K562 (cell line): ENCODE data around the gene REP15. TPM values are rescaled to one million over a fixed set of nuclear protein-coding genes. Genes with fewer than 3 reads are reported as not detected.

ENCODE experiments used
- ATAC-seq: fragments of 200-7000 bp; cut with Tn5 transposase; 3 replicates; pipeline ENCODE4 v1.9.1; 2020; ENCODE audit warnings: moderate library complexity
- BruUV-seq: library from RNA; stranded (reverse); fragments of 400-500 nt; replicated peaks from 2 replicates; lab custom pipeline; 2021; lab: Mats Ljungman, UMichigan
- CTCF ChIA-PET: fragments of 300-600 bp; formaldehyde crosslinking; extraction: SDS; loops from one replicate; lab custom pipeline; 2021; ENCODE audit warnings: low intra/inter-chr PET ratio; lab: Yijun Ruan, JAX
- POLR2A ChIA-PET: fragments of 300-600, 350-650 bp; sonication (Branson Sonifier 250); formaldehyde crosslinking; extraction: SDS; loops from one replicate; lab custom pipeline; 2021; ENCODE audit warnings: antibody characterized with exemption, inconsistent platforms; lab: Yijun Ruan, JAX
- DNase-seq, 4 experiments: peaks; one replicate each; pipeline versions ENCODE4 v3.0.0 to v3.0.0-alpha.2; 2011 to 2018; ENCODE audit warnings: low spot score in 3 of 4, mixed read lengths in 3 of 4; ENCODE audit errors: extremely low read depth in 1 of 4
- FAIRE-seq: peaks from 2 replicates; lab custom pipeline; 2011; peaks lifted over from hg19 to GRCh38; lab: Jason Lieb, UNC
- H2AFZ ChIP-seq: 2 replicates; pipeline ENCODE4 v1.6.0; 2011; ENCODE audit warnings: low read depth, low read length, control low read depth, inconsistent platforms
- H3K27ac ChIP-seq: fragments of 200-600 bp; 3 replicates; pipeline ENCODE4 v1.8.0; 2011; ENCODE audit warnings: low read depth, mild to moderate bottlenecking, control low read depth, inconsistent platforms, low read length, moderate library complexity, mixed read lengths; ENCODE audit errors: extremely low read depth
- H3K27me3 ChIP-seq, 2 experiments: fragments of 300-600 bp in 1 of 2; 2 replicates in 1 of 2; 3 replicates in 1 of 2; pipeline versions ENCODE4 v1.6.0 to v1.8.0; 2011; ENCODE audit warnings: inconsistent platforms in 2 of 2, low read length in 2 of 2, mild to moderate bottlenecking in 1 of 2, mixed read lengths in 1 of 2, moderate library complexity in 1 of 2; ENCODE audit not compliant: control insufficient read depth in 2 of 2, insufficient read depth in 2 of 2
- H3K36me3 ChIP-seq: fragments of 300-600 bp; 3 replicates; pipeline ENCODE4 v1.8.0; 2011; ENCODE audit warnings: mild to moderate bottlenecking, low read length, inconsistent platforms; ENCODE audit not compliant: control insufficient read depth, insufficient read depth
- H3K4me1 ChIP-seq, 2 experiments: fragments of 200-600 bp in 1 of 2; replicated peaks in 1 of 2; 2 replicates in 1 of 2; 3 replicates in 1 of 2; pipeline versions ENCODE4 v1.5.1 to v1.8.0; 2011; ENCODE audit warnings: inconsistent platforms in 2 of 2, low read length in 2 of 2, mild to moderate bottlenecking in 1 of 2, mixed read lengths in 1 of 2, moderate library complexity in 1 of 2; ENCODE audit not compliant: control insufficient read depth in 2 of 2, insufficient read depth in 2 of 2
- H3K4me2 ChIP-seq: 2 replicates; pipeline ENCODE4 v1.6.1; 2011; ENCODE audit warnings: low read length, control low read depth, inconsistent platforms, mixed read lengths; ENCODE audit not compliant: insufficient read depth
- H3K4me3 ChIP-seq: fragments of 200-600 bp; sonication (generic), shearing (Covaris generic); 2 replicates; pipeline ENCODE4 v1.5.1; 2016; ENCODE audit warnings: control low read depth, inconsistent platforms
- H3K79me2 ChIP-seq: fragments of 200-600 bp; 3 replicates; pipeline ENCODE4 v1.8.0; 2011; ENCODE audit warnings: low read length, inconsistent platforms; ENCODE audit not compliant: control insufficient read depth, insufficient read depth
- H3K9ac ChIP-seq, 2 experiments: 2 replicates each; pipeline versions ENCODE4 v1.6.0 to v1.6.1; 2011; ENCODE audit warnings: low read depth in 2 of 2, low read length in 2 of 2, control low read depth in 1 of 2, inconsistent platforms in 1 of 2, mild to moderate bottlenecking in 1 of 2, mixed read lengths in 1 of 2; ENCODE audit not compliant: insufficient read depth in 1 of 2
- H3K9me1 ChIP-seq: one replicate; pipeline ENCODE4 v1.6.0; 2011; ENCODE audit warnings: inconsistent platforms, mild to moderate bottlenecking, low read length, moderate library complexity; ENCODE audit not compliant: control insufficient read depth, insufficient read depth
- H3K9me3 ChIP-seq: replicated peaks from 2 replicates; pipeline ENCODE4 v1.5.1; 2011; ENCODE audit warnings: low read depth, low read length, inconsistent platforms; ENCODE audit not compliant: control insufficient read depth, insufficient read depth
- H4K20me1 ChIP-seq: replicated peaks from 2 replicates; pipeline ENCODE4 v1.6.1; 2011; ENCODE audit warnings: low read length, inconsistent platforms, mixed read lengths; ENCODE audit not compliant: control insufficient read depth, insufficient read depth
- BMI1 ChIP-seq: fragments of 150-350 bp; IDR thresholded peaks from 2 replicates; pipeline ENCODE4 v1.6.1; 2014; ENCODE audit warnings: low read length
- CREB1 ChIP-seq, 2 experiments: sonication (generic) in 1 of 2; formaldehyde crosslinking in 1 of 2; IDR thresholded peaks; 2 replicates each; pipeline versions ENCODE4 v1.6.1 to v1.8.0; 2012 to 2022; ENCODE audit warnings: inconsistent platforms in 1 of 2, mild to moderate bottlenecking in 1 of 2, missing genetic modification reagents in 1 of 2, moderate library complexity in 1 of 2
- CSDE1 ChIP-seq, 2 experiments: fragments of 450-650 bp; IDR thresholded peaks; 2 replicates each; pipeline ENCODE4 v1.6.1; 2016; ENCODE audit warnings: mild to moderate bottlenecking in 1 of 2
- HDAC2 ChIP-seq: fragments of 450-650 bp; IDR thresholded peaks from 2 replicates; pipeline ENCODE4 v1.6.1; 2016; ENCODE audit warnings: mild to moderate bottlenecking
- NFRKB ChIP-seq: fragments of 450-650 bp; IDR thresholded peaks from 2 replicates; pipeline ENCODE4 v1.6.1; 2016; ENCODE audit warnings: low read depth
- RBM39 ChIP-seq: fragments of 200-400 bp; formaldehyde crosslinking; optimal IDR thresholded peaks from 2 replicates; pipeline ENCODE3; 2018; ENCODE audit warnings: low read depth, low read length
- RUNX1 ChIP-seq: sonication (generic); IDR thresholded peaks from 2 replicates; pipeline ENCODE4 v1.6.1; 2016; ENCODE audit warnings: antibody characterized with exemption, low read depth
- SP1 ChIP-seq: sonication (generic); formaldehyde crosslinking; IDR thresholded peaks from 2 replicates; pipeline ENCODE4 v1.8.1; 2022; ENCODE audit warnings: mild to moderate bottlenecking, missing genetic modification reagents
- WGBS: fragments of 100-300 bp; shearing (Covaris generic); methylation state at CpG from one replicate; pipeline ENCODE4 v1.1.6; 2016; ENCODE audit warnings: low coverage, mixed read lengths; ENCODE audit not compliant: insufficient coverage; ENCODE audit errors: missing lambda C conversion rate; 5-methylcytosine and 5-hydroxymethylcytosine counted together
- in situ Hi-C: fragments of 300-500 bp; cut with MboI; formaldehyde crosslinking; loops from 4 replicates; pipeline ENCODE4 v1.15.0; 2018; ENCODE audit warnings: inconsistent platforms, mixed read lengths
- intact Hi-C: fragments of 100-400 bp; cut with micrococcal nuclease; formaldehyde crosslinking; loops from 2 replicates; pipeline ENCODE4 v1.14.2; 2022
- polyA plus RNA-seq, 8 experiments: library from polyadenylated mRNA; depleted of rRNA in 4 of 8; stranded (reverse) in 5 of 8; unstranded in 3 of 8; fragments of >200 nt; fragmentation: Nextera tagmentation in 2 of 8; fragmentation: Illumina TruSeq in 1 of 8; extraction: Ambion mirVana in 2 of 8; extraction: Trizol in 1 of 8; gene quantifications; 2 replicates each; pipeline versions ENCODE4 v1.2.1 to v1.2.3, GENCODE V29; 2011 to 2014; ENCODE audit warnings: inconsistent platforms in 1 of 8, missing spikeins in 1 of 8
- total RNA-seq, 7 experiments: library from RNA; depleted of rRNA in 6 of 7; stranded (reverse); fragments of >200 nt in 6 of 7; fragmentation: Illumina TruSeq in 2 of 7; extraction: Trizol in 2 of 7; gene quantifications; 2 replicates each; pipeline versions ENCODE4 v1.2.1 to v1.2.3, GENCODE V29; 2011 to 2021; ENCODE audit warnings: low replicate concordance in 1 of 7

The REP15 gene
- total and polyA plus RNA-seq, 9 of the 15 experiments (the other 6 are each of a cell fraction or from before 2014, with no cell fraction given): not detected

- no peak overlapping the region for H2AFZ ChIP-seq
- DNase-seq (no peak), ATAC-seq (no peak), FAIRE-seq (no peak)
- no peaks in the 10 kb centered on the region for H3K79me2 ChIP-seq
- POLR2A ChIA-PET: no interaction called here
- intact Hi-C loops: no loop called here
- CTCF ChIA-PET: no interaction called here
- H3K9ac ChIP-seq: no peak overlapping the region
- H3K4me2 ChIP-seq: no peak overlapping the region
- H3K27me3 ChIP-seq: peaks cover 12 to 14% of the 10 kb centered on the region in 2 experiments; a peak in 4 of 5 replicates
- H3K27ac ChIP-seq: no peak overlapping the region
- H3K9me1 ChIP-seq: no peaks in the 10 kb centered on the region
- H3K4me3 ChIP-seq: no peak overlapping the region
- H3K4me1 ChIP-seq: no peaks in the 10 kb centered on the region
- no peaks in the 10 kb centered on the region for H3K9me3 ChIP-seq
- H3K36me3 ChIP-seq: no peaks in the 10 kb centered on the region
- WGBS: 0% methylated on average over 3 of the region's 3 CpGs
- no peaks in the 10 kb centered on the region for H4K20me1 ChIP-seq
- no TSS peak for BruUV-seq
- no peak for TF ChIP-seq BMI1
- TF ChIP-seq HDAC2: no peak
- no peak for TF ChIP-seq SP1
- no peak for TF ChIP-seq RBM39
- TF ChIP-seq CREB1 (IDR thresholded peaks at IDR 0.05): no peak
- no peak for TF ChIP-seq CREB1 (CRISPR knock-in tag; IDR thresholded peaks at IDR 0.05)
- no peak for TF ChIP-seq CSDE1 (IDR thresholded peaks at IDR 0.05)
- in situ Hi-C loops: no loop called here
These were observed 23.0 kb upstream of the REP15 start for GRCh38 chr12:27673101-27673718.

GRCh38 chr12:27674989-27675388 is 21.3 kb upstream of the REP15 start:
- H4K20me1 ChIP-seq: no peaks in the 10 kb centered on the region
- ChIA-PET CTCF (no interaction called here), POLR2A (no interaction called here)
- H3K9ac ChIP-seq: no peak overlapping the region
- no peak for ATAC-seq
- H3K4me2 ChIP-seq: no peak overlapping the region
- no TSS peak for BruUV-seq
- no peak for FAIRE-seq
- H3K27me3 ChIP-seq: peaks cover 14 to 15% of the 10 kb centered on the region in 2 experiments; a peak in 4 of 5 replicates
- H3K4me3 ChIP-seq: no peak overlapping the region
- no peak overlapping the region for H3K27ac ChIP-seq
- 3% methylated on average over 2 of the region's 2 CpGs for WGBS
- no peak for DNase-seq
- no peaks in the 10 kb centered on the region for H3K4me1 ChIP-seq
- H3K9me1 ChIP-seq: no peaks in the 10 kb centered on the region
- no peaks in the 10 kb centered on the region for H3K36me3 ChIP-seq
- H3K79me2 ChIP-seq: no peaks in the 10 kb centered on the region
- no peaks in the 10 kb centered on the region for H3K9me3 ChIP-seq
- no peak overlapping the region for H2AFZ ChIP-seq
- in situ Hi-C loops: no loop called here
- intact Hi-C loops: no loop called here
- no peak for TF ChIP-seq NFRKB
- no peak for TF ChIP-seq RUNX1
